Activated CD4-positive, alpha-beta T cell treated with anti-CD3 and anti-CD28 coated beads, Interleukin-2, amount 10 ng/mL, durations not matched to agents 7 days and 5 days (primary cell): Measurements from ENCODE around the gene TCP11L1. TPM values are rescaled to one million over a fixed set of nuclear protein-coding genes. Genes with fewer than 3 reads are reported as not detected.
"Not testable (repeated sequence)": the region's sequence is repeated elsewhere in the genome, so short reads cannot be mapped to it uniquely, and the experiment has no call there.

Experiments used
- CTCF ChIA-PET: fragments of 350-600 bp; sonication (Branson Sonifier 250); formaldehyde crosslinking; loops from one replicate; lab custom pipeline; 2021; ENCODE audit warnings: antibody characterized with exemption; lab: Charles Lee
- POLR2A ChIA-PET: fragments of 350-600 bp; sonication (Branson Sonifier 250); formaldehyde crosslinking; loops from one replicate; lab custom pipeline; 2021; ENCODE audit warnings: antibody characterized with exemption; lab: Charles Lee
- DNase-seq: peaks from one replicate; pipeline ENCODE4 v3.0.0-alpha.2; 2020
- H3K27ac Mint-ChIP-seq: one replicate; pipeline ENCODE4 v1.8.0; 2021; ENCODE audit warnings: mild to moderate bottlenecking, moderate library complexity, mixed read lengths
- H3K27me3 Mint-ChIP-seq: one replicate; pipeline ENCODE4 v1.8.0; 2021; ENCODE audit warnings: mixed read lengths
- H3K36me3 Mint-ChIP-seq: one replicate; pipeline ENCODE4 v1.8.0; 2021; ENCODE audit warnings: low read depth, mixed read lengths
- H3K4me1 Mint-ChIP-seq: one replicate; pipeline ENCODE4 v1.8.0; 2021; ENCODE audit warnings: mixed read lengths
- H3K4me3 Mint-ChIP-seq: one replicate; pipeline ENCODE4 v1.8.0; 2021; ENCODE audit warnings: mild to moderate bottlenecking, moderate library complexity, mixed read lengths
- H3K9me3 Mint-ChIP-seq: one replicate; pipeline ENCODE4 v1.8.0; 2021; ENCODE audit warnings: mixed read lengths
- total RNA-seq, 2 experiments: library from RNA; stranded (reverse); gene quantifications; one replicate each; pipeline ENCODE4 v1.2.3, GENCODE V29; 2021

TCP11L1 gene
- total RNA-seq, 2 experiments from 2014 or later = 13.8 to 14.7 TPM

GRCh38 chr11:33040033-33040861, 875 bp downstream of the TCP11L1 start:
- Mint-ChIP-seq H3K36me3 (peaks cover 7% of the 10 kb centered on the region), H3K27ac (peak overlapping the region; percentile 92), H3K9me3 (no peaks in the 10 kb centered on the region), H3K27me3 (peaks cover 6% of the 10 kb centered on the region), H3K4me3 (peak overlapping the region; percentile 93), H3K4me1 (peaks cover 25% of the 10 kb centered on the region)
- peak; percentile 40 for DNase-seq
- ChIA-PET CTCF (interaction anchor here (0.7 to 1.7 kb wide), 5 partner anchors 8 to 25 kb away, joined by 3 to 6 read pairs (median 5); partner anchors contain the start of gene DEPDC7), POLR2A (no interaction called here)

- Mint-ChIP-seq H3K9me3 (no peaks in the 10 kb centered on the region), H3K4me3 (peak overlapping the region; percentile 93), H3K27ac (peak overlapping the region; percentile 92), H3K4me1 (peaks cover 25% of the 10 kb centered on the region), H3K36me3 (peaks cover 13% of the 10 kb centered on the region), H3K27me3 (peaks cover 4% of the 10 kb centered on the region)
- ChIA-PET POLR2A (no interaction called here), CTCF (interaction anchor here (1.5 to 1.8 kb wide), 2 partner anchors 10 to 24 kb away, joined by 5 read pairs; no protein-coding TSS in a partner anchor)
- no peak for DNase-seq
These were observed 1.6 kb downstream of the TCP11L1 start for GRCh38 chr11:33040862-33041453.

GRCh38 chr11:33043221-33043830, 4.0 kb downstream of the TCP11L1 start:
- Mint-ChIP-seq H3K27ac (no peak overlapping the region), H3K4me3 (no peak overlapping the region), H3K36me3 (peaks cover 25% of the 10 kb centered on the region), H3K9me3 (no peaks in the 10 kb centered on the region), H3K4me1 (peaks cover 25% of the 10 kb centered on the region), H3K27me3 (no peaks in the 10 kb centered on the region)
- POLR2A ChIA-PET = interaction anchor here (0.6 to 0.7 kb wide), 2 partner anchors 18 to 143 kb away, joined by 4 to 5 read pairs; no protein-coding TSS in a partner anchor
- no peak for DNase-seq
- CTCF ChIA-PET = interaction anchor here (0.6 to 2.5 kb wide), 6 partner anchors 10 to 509 kb away, joined by 3 to 9 read pairs (median 3); no protein-coding TSS in a partner anchor

- no peak for DNase-seq
- POLR2A ChIA-PET = no interaction called here
- Mint-ChIP-seq H3K9me3 (no peaks in the 10 kb centered on the region), H3K4me3 (no peak overlapping the region), H3K36me3 (peaks cover 26% of the 10 kb centered on the region), H3K4me1 (peaks cover 20% of the 10 kb centered on the region), H3K27me3 (no peaks in the 10 kb centered on the region), H3K27ac (no peak overlapping the region)
- CTCF ChIA-PET = interaction anchor here (0.8 to 2.5 kb wide), 5 partner anchors 11 to 36 kb away, joined by 3 to 9 read pairs (median 3); no protein-coding TSS in a partner anchor
These were observed 4.9 kb downstream of the TCP11L1 start for GRCh38 chr11:33044285-33044756.

GRCh38 chr11:33045551-33046255, 6.3 kb downstream of the TCP11L1 start:
- POLR2A ChIA-PET = no interaction called here
- peaks cover 13% of the 10 kb centered on the region for H3K4me1 Mint-ChIP-seq
- no peaks in the 10 kb centered on the region for H3K27me3 Mint-ChIP-seq
- DNase-seq = no peak
- H3K4me3 Mint-ChIP-seq = no peak overlapping the region
- H3K36me3 Mint-ChIP-seq = peaks cover 24% of the 10 kb centered on the region
- H3K27ac Mint-ChIP-seq = no peak overlapping the region
- no peaks in the 10 kb centered on the region for H3K9me3 Mint-ChIP-seq
- CTCF ChIA-PET = interaction anchor here (0.8 to 1.3 kb wide), 4 partner anchors 15 to 78 kb away, joined by 3 to 4 read pairs (median 3); no protein-coding TSS in a partner anchor

GRCh38 chr11:33048701-33049100, 9.3 kb downstream of the TCP11L1 start:
- H3K9me3 Mint-ChIP-seq, H3K27me3 Mint-ChIP-seq, H3K4me1 Mint-ChIP-seq, DNase-seq, H3K4me3 Mint-ChIP-seq, H3K27ac Mint-ChIP-seq, POLR2A ChIA-PET: not testable (repeated sequence)
- H3K36me3 Mint-ChIP-seq = peaks cover 22% of the 10 kb centered on the region
- CTCF ChIA-PET = interaction anchor here (0.7 kb wide), 1 partner anchor 9 kb away, joined by 3 read pairs; no protein-coding TSS in a partner anchor

- POLR2A ChIA-PET, H3K27ac Mint-ChIP-seq, H3K4me1 Mint-ChIP-seq, H3K4me3 Mint-ChIP-seq, CTCF ChIA-PET, H3K27me3 Mint-ChIP-seq, H3K9me3 Mint-ChIP-seq, DNase-seq: not testable (repeated sequence)
- peaks cover 23% of the 10 kb centered on the region for H3K36me3 Mint-ChIP-seq
These were observed 10.4 kb downstream of the TCP11L1 start for GRCh38 chr11:33049565-33050408.

- Mint-ChIP-seq H3K4me3 (no peak overlapping the region), H3K36me3 (peaks cover 23% of the 10 kb centered on the region), H3K27ac (no peak overlapping the region), H3K9me3 (no peaks in the 10 kb centered on the region), H3K27me3 (no peaks in the 10 kb centered on the region), H3K4me1 (no peaks in the 10 kb centered on the region)
- no peak for DNase-seq
- ChIA-PET POLR2A (no interaction called here), CTCF (interaction anchor here (0.6 kb wide), 1 partner anchor 137 kb away, joined by 3 read pairs; no protein-coding TSS in a partner anchor)
These were observed 12.9 kb downstream of the TCP11L1 start for GRCh38 chr11:33052231-33052630.

- Mint-ChIP-seq H3K27ac (no peak overlapping the region), H3K4me1 (peaks cover 8% of the 10 kb centered on the region), H3K9me3 (no peaks in the 10 kb centered on the region), H3K27me3 (no peaks in the 10 kb centered on the region), H3K4me3 (no peak overlapping the region), H3K36me3 (peaks cover 33% of the 10 kb centered on the region)
- ChIA-PET POLR2A (no interaction called here), CTCF (interaction anchor here (0.6 to 2.4 kb wide), 6 partner anchors 8 to 586 kb away, joined by 3 to 8 read pairs (median 3); partner anchors contain the start of gene TCP11L1)
- no peak for DNase-seq
These were observed 16.0 kb downstream of the TCP11L1 start for GRCh38 chr11:33055375-33055774.

- DNase-seq = no peak
- POLR2A ChIA-PET = no interaction called here
- no peaks in the 10 kb centered on the region for H3K9me3 Mint-ChIP-seq
- CTCF ChIA-PET = interaction anchor here (0.6 kb wide), 1 partner anchor 63 kb away, joined by 3 read pairs; no protein-coding TSS in a partner anchor
- peaks cover 37% of the 10 kb centered on the region for H3K36me3 Mint-ChIP-seq
- H3K4me3 Mint-ChIP-seq = no peak overlapping the region
- peaks cover 14% of the 10 kb centered on the region for H3K4me1 Mint-ChIP-seq
- H3K27ac Mint-ChIP-seq = no peak overlapping the region
- H3K27me3 Mint-ChIP-seq = no peaks in the 10 kb centered on the region
These were observed 17.9 kb downstream of the TCP11L1 start for GRCh38 chr11:33057284-33057683.

GRCh38 chr11:33059331-33060007, 20.1 kb downstream of the TCP11L1 start:
- Mint-ChIP-seq H3K9me3 (no peaks in the 10 kb centered on the region), H3K4me3 (no peak overlapping the region), H3K27ac (no peak overlapping the region), H3K36me3 (peaks cover 47% of the 10 kb centered on the region), H3K27me3 (no peaks in the 10 kb centered on the region), H3K4me1 (peaks cover 36% of the 10 kb centered on the region)
- POLR2A ChIA-PET = no interaction called here
- no peak for DNase-seq
- CTCF ChIA-PET = no interaction called here
